Measurements from ENCODE around the gene BCAS3. TPM values are rescaled to one million over a fixed set of nuclear protein-coding genes. Genes with fewer than 3 reads are reported as not detected.

Gene BCAS3
- total RNA-seq, 3 donors from 2014 or later: 21.6 to 33.4 (median 32.1) TPM

- TF ChIP-seq CTCF (IDR thresholded peaks at IDR 0.05): no peak
- H3K36me3 ChIP-seq (ENCODE audit: low read depth): no peaks in the 10 kb centered on the region
- ATAC-seq (no peak), DNase-seq (peak in 1 of 3 donors; percentile 40)
- no peaks in the 10 kb centered on the region for H3K9me3 ChIP-seq
- intact Hi-C loops (cut with DNase I, micrococcal nuclease): loop anchor here in 1 of 2 donors (10.0 kb wide), 1 partner anchor 395 kb away; no protein-coding TSS in a partner anchor
- peak overlapping the region; percentile 4 for H3K4me3 ChIP-seq
- H3K4me1 ChIP-seq (ENCODE audit: low read depth): peaks cover 42% of the 10 kb centered on the region
Observed at GRCh38 chr17:61400066-61400716, 722.5 kb downstream of the BCAS3 start.

- intact Hi-C loops (cut with DNase I, micrococcal nuclease): loop anchor here in 1 of 2 donors (10.0 kb wide), 1 partner anchor 396 kb away; no protein-coding TSS in a partner anchor
- TF ChIP-seq CTCF (IDR thresholded peaks at IDR 0.05): no peak
- Histone ChIP-seq H3K36me3 (ENCODE audit: low read depth) (no peaks in the 10 kb centered on the region), H3K4me1 (ENCODE audit: low read depth) (peaks cover 42% of the 10 kb centered on the region), H3K4me3 (peak overlapping the region; percentile 11), H3K9me3 (no peaks in the 10 kb centered on the region)
- DNase-seq: peak in 1 of 3 donors; percentile 42
- ATAC-seq: no peak
Observed at GRCh38 chr17:61400717-61401388, 723.2 kb downstream of the BCAS3 start.

- peaks cover 39% of the 10 kb centered on the region for H3K4me1 ChIP-seq (ENCODE audit: low read depth)
Observed at GRCh38 chr17:61401389-61402072, 723.9 kb downstream of the BCAS3 start.

GRCh38 chr17:61402073-61402541 is 724.5 kb downstream of the BCAS3 start:
- intact Hi-C loops (cut with DNase I, micrococcal nuclease): loop anchor here in 1 of 2 donors (10.0 kb wide), 1 partner anchor 397 kb away; no protein-coding TSS in a partner anchor

More at GRCh38 chr17:61401389-61402072, 723.9 kb downstream of the BCAS3 start:
- no peaks in the 10 kb centered on the region for H3K9me3 ChIP-seq
- H3K4me3 ChIP-seq: peak overlapping the region; percentile 11
- TF ChIP-seq CTCF (IDR thresholded peaks at IDR 0.05): no peak
- ATAC-seq (no peak), DNase-seq (peak in 1 of 3 donors; percentile 16)
- intact Hi-C loops (cut with DNase I, micrococcal nuclease): loop anchor here in 1 of 2 donors (10.0 kb wide), 1 partner anchor 397 kb away; no protein-coding TSS in a partner anchor
- no peaks in the 10 kb centered on the region for H3K36me3 ChIP-seq (ENCODE audit: low read depth)

More at GRCh38 chr17:61402073-61402541, 724.5 kb downstream of the BCAS3 start:
- Histone ChIP-seq H3K4me1 (ENCODE audit: low read depth) (peaks cover 33% of the 10 kb centered on the region), H3K4me3 (no peak overlapping the region), H3K9me3 (no peaks in the 10 kb centered on the region), H3K36me3 (ENCODE audit: low read depth) (no peaks in the 10 kb centered on the region)
- DNase-seq (peak in 1 of 3 donors; percentile 21), ATAC-seq (no peak)
- TF ChIP-seq CTCF (IDR thresholded peaks at IDR 0.05): no peak

Measured in mucosa of descending colon (tissue), 3 donors.